Renal pelvis (tissue), 4 donors: ENCODE data around the gene RAB38. TPM values are rescaled to one million over a fixed set of nuclear protein-coding genes. Genes with fewer than 3 reads are reported as not detected.

Experiments
- DNase-seq: peaks from one replicate; pipeline ENCODE4 v3.0.0-alpha.2; 2013
- polyA plus RNA-seq, 3 donors: library from polyadenylated mRNA; unstranded; fragments of 120-200 nt; gene quantifications; one replicate each; pipeline ENCODE4 v1.2.1, GENCODE V29; 2013; ENCODE audit not compliant: insufficient read length in 3 of 3

Gene RAB38
- polyA plus RNA-seq, 3 donors: 21.9 to 22.5 (median 22.4) TPM

DNA sequence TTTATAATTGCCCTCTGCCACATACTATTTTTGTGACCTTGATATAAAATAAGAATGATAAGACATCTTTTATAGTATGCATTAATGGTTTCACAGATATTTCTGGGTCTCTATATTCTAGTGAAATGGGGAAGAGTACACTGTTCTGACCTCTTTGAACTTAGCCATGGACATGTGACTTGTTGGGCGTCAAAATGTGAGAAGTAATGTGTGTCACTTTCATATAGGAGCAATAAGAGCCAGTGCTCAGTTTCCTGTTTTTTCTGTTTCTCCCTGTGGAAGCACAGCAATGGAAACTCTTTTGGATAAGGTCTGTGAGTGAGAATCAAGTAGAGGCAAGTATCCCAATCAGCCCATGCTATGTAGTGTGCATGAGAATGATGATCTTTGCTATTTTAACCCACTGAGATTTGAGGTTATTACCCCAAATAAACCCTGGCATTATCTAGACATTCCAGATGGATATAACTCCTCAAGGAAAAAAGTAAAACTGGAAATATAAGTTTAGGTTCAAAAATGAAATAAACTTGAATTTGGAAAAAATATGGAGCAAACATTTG is 60.7 kb downstream of the RAB38 start:
- no peak for DNase-seq

DNA sequence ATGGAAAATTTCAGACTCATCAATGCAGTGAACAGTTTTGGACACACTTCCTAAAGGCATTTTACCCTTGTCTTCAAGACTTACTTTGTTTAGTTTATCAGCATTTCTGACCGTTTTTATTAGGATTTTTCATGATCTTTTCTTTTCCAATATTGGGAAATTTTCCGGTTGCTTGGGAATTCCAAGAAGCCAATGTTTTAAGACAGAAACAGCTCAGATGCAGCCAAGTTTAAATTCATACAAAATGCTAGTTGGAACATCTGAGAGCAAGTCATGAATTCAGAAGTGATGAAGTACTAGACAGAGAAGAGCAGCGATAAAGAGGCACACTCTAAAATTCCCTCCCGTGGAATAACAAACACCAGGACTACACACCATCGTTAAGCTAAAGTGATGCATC is 68.6 kb downstream of the RAB38 start:
- DNase-seq: no peak

DNA sequence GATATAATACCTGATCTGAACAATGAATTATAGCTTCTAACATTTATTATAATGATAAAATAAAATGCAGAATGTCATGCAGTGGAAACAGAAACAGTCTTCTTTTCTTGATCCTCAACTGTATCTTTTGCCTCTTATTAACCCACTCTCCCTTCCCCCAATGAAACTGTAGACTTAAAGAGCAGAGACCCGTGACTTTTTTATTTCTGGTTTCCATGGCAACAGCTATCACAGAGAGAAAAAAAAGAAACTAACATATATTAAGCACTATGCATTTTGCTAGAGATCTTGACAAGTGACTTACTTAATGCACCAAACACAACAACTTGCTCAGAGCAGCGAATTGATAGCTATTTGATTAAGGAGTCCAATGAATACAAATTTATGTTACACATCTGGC is 69.3 kb downstream of the RAB38 start:
- DNase-seq: peak; percentile 57

DNA sequence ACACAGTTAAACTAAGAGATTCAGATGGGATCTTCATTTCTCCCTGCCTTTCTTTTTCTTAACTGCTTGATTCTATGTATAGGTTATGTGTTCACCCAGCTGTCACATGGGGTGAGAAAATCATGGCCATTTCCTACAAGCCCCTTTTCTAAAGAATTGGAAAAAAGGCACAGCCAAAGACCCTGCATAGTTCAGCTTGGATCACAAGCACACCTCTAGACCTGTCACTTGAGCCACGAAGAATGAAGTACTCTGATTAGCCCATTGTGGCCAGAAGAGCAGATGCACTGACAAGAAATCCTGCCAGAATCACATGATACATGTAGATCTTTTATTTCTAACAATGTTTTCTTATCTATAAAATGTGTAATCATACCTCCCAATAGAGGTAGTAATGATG is 69.7 kb downstream of the RAB38 start:
- DNase-seq: no peak

DNA sequence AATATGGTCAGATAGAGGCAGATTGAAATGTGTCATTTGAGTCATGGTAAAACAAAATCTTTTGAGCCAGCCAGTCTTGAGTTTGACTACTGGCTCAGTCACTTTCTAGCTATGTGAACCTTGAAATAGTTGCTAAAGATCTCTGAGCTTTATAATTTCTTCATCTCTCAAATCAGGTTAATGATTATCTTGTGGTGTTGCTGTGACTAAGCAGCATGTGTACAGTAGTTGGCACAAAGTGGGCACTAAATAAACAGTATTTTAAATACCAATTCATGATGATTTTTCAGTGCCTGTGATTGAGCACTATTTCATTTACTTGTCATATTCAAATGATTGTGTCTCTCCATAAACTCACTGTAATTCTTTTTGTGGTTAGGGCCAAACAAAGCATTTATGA is 70.8 kb downstream of the RAB38 start:
- no peak for DNase-seq

DNA sequence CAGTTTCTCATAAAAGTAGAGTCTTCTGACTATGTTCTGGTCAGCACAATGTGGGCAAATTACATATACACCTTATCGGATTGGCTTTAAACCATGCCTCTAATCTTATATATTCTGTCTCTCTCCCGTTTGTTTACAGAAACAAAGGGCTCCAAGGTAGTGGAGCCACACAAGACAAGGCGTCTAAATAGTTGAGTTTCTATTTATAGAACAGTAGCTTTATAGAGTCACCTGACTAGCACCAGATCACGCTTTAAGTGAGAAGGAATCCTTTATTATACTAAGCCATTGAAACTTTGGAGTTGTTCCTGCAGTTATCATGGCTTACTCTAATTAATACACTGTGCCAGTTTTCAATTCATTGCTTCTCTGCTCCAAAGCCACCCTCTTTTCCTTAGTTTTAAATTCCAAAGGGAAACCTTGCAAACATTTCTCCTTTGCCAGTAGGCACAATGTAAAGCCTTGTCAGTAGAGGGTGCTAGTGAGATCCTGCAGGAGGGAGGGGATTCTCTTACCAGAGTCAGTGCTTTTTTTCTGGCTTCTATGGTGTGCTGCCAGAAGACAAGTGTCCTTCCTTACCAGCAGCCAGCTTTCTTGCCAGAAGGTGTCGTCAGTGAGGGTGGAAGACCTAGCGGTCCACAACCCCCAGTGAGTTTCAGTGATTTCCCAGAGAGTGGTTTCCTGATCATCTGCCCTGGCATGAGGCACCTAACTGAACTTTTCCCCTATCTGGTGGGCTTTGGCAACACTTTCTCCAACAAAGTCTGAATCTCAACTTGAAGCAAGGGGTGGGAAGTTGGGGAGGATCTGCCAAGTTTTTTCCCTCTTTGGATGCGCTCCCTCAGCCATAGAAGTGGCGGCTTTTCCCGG is 71.7 kb downstream of the RAB38 start:
- DNase-seq: no peak

DNA sequence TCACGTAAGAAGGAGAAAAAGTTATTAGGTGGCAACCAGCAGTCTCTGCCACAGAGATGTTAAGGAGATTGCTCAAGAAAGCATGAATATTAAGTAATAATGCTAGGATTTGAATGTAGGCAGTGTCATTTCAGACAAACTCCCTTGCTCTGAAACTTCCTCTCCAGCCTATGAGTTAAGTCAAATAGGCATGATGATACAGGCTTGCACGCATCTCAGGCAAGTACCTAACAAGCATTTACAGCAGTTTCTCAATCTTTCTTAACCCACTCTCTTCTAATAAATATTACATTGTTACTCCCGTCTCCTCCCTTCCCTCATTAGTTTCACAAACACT is 72.7 kb downstream of the RAB38 start:
- no peak for DNase-seq

DNA sequence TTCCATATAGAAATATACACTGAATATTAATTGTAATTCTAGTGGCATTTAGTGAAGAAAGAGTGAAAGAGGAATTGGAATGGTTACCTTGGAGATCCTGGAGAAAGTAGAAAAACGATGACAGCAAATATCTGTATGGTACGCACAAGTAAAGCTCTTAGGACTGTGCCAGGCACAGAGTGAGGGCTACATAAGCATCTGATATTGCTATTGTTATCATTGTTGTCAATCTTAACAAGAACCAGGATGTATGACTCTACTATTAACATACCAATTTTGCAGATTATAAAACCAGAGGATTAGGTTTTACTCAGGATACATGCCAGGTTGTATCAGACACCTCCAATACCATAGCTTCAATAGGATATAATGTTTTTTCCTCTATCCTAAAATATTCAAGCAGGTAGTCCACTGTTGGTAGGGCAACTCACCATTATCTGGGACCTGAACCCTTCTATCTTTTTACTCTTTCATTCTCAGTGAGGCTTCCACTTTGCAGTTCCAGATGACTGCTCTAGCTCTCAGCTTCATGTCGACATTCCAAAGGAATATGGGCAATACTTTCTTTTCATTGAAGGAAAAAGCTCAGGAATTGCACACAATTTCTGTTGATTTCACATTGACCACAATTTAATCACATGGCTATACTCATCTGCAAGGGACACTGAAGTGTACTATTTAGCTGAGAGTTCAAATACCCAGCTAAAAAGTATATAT is 73.2 kb downstream of the RAB38 start:
- no peak for DNase-seq

DNA sequence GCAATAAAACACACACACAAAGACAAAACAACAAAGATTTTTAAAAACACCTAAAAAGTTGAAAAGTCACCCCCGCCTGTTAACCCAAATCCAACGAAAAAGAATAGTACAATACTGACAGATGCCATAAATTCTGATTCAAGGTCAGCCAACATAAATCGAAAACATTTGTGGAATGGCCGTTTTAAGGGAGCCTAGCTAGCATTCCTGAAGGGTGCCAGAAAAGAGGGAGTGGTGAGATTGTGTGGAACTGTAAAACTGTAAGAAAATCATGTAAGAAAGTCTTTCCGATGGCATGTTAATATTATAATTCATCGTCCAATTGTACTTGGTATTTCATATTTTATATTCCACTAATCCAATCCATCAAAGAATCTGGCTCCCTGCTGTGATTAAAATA is 75.1 kb downstream of the RAB38 start:
- DNase-seq: no peak

DNA sequence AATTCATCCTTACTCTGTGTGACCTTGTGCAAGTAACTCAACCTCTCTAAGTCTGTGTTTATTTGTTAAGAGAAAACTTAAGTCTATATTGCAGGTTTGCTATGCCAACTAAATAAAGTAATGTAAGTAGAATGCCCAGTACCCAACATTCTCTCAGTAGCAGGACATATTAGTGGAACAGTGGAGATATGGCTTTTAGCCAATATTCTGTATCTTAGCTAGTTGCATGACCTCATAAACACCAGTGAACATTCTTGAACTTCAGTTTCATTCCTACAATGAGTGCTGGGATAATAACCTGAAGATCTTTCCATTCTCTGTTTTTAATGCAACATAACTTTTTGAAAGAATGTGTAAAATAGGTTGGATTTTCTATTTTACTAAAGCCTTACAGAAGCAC is 77.0 kb downstream of the RAB38 start:
- no peak for DNase-seq

DNA sequence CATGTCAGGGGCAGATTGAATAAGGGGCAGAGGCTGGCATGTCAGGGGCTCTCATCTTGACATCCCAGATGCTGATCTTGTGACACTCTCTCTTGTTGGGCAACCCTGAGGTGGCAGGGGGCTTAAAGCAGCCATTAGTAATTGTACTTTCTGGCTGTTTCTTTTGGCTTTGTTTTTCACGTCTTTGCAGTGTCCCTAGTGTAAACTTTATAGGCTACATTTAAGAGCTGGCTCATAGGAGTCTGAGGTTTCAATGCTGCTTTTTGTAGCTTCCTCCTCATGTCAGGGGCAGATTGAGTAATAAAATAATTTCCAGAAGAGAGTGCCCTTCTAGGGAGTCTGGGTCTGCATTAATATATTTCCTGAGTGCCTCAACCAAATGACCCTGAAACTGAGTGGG is 86.1 kb downstream of the RAB38 start:
- no peak for DNase-seq

DNA sequence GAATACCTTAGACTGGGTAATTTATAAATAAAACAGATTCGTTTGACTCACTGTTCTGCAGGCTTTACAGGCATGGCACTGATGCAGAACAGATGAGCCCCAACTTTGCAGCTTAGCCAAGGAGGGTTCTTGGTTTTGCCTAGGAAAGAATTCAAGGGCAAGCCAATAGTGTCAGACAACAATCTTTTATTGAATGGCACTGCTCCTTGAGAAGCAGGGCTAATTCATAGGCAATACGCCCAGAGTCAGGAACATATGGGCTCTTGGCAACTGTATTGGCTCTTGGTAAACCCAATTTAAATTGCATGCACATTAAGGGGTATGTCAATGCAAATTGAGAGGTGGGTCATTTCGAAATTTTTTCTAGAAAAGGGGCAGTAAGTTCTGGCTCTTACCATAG is 87.9 kb downstream of the RAB38 start:
- DNase-seq: no peak

DNA sequence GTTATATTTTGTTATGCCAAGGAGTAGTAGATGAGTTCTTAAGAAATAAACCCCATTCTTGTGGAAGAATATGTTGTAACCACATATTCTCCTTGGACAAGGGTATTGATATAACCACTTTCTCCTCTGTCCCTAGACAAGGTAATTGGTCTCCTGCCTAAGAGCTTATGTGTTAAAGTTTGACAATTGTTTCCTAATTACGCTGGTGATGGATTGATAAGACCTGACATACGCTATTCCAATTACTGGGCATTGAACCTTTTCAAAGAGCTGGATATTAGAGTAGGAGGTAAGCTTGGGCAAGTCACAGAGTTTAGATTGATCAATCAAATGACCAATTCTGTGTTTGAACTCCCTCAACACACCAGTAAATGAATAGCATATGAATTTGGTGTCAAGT is 88.9 kb downstream of the RAB38 start:
- DNase-seq: no peak

DNA sequence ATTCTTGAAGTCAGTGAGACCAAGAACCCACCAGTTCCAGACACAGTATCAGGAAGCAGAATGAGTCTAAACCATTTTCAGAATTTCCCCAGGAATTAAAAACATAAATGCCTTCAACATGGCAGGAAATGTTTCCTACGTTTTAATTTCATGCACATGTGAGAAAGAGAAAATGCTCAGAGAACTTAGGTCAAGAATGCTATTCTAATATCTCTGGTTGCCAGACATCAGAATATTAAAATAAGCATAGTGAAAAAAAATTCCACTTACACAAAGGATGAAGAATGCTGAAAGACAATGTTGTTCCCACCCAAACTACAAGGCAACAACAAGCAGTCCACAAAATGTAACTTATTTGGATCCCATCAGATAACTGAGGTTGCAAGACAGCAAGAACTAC is 104.8 kb downstream of the RAB38 start:
- DNase-seq: no peak

DNA sequence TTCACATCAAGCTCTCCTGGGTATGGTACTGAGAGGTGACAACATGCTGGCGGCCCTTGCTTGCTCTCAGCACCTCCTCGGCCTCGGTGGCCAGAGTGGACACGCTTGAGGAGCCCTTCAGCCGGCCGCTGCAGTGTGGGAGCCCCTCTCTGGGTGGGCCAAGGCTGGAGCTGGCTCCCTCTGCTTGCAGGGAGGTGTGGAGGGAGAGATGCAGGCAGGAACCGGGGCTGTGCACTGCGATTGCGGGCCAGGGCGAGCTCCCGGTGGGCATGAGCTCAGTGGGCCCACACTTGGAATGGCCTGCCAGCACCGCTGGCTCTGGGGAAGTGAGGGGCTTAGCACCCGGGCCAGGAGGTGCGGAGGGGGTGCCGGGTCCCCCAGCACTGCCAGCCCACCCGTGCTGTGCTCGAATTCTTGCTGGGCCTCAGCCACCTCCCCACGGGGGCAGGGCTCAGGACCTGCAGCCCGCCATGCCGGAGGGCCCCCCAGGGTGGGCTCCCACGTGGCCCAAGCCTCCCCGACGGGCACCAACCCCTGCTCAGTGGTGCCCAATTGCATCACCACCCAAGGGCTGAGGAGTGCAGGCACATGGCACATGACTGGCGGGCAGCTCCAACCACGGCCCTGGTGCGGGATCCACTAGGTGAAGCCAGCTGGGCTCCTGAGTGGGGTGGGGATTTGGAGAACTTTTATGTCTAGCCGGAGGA is 106.2 kb downstream of the RAB38 start:
- no peak for DNase-seq

DNA sequence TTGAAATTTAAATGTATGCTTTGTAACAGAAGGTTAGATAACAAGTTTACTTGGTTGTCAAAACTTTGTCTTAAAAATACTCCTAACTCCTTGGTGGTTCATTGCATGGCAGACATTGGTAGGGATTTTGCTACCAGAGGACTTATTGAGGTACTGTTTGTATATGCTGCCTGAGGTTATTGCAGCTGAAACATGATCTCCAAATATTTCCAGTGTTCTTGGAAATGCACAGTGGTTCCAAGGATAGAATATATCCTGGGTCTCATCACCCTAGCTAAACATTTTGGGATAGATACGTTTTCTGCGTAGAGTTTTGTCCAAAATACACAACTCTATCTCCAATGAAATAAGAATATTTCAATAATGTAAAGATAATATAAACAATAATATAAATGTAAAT is 109.2 kb downstream of the RAB38 start:
- DNase-seq: no peak

DNA sequence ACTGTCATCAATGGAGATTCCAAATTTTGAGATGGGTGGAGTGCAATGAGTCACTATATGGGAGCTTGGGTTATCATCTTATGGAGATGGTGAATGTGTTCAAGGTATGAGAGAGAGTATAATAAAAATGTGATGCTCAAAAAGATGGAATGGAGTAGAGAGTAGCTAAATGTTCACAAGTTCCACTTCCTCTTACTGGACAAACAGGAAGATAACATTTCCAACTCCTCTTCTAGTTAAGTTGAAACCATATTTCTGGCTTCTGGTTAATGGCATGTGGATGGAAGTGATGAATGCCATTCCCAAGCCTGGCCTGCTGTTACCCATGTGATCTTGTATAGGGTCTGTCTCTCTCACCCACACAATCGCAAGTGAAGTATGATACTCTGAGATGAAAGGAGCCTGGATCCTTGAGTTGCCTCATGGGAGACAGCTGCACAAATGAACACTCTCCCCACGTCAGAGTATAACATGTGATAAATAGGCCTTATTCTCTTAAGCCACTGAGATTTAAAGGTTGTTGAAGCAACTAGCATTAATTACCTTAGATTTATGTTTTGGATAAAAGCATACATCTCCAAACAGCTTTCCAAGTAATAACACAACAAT is 111.0 kb downstream of the RAB38 start:
- DNase-seq: no peak

Other genes starting within 250 kb of the RAB38 start
- gene CTSC, start 162.3 kb upstream of the RAB38 start, polyA plus RNA-seq: 100 to 1,000 TPM; 215 to 279 (median 224) TPM